ENCODE measurements around the gene PITRM1.

Gene PITRM1

GRCh38 chr10:3167611-3168330, 4.8 kb downstream of the PITRM1 start:
- DNase-seq (ENCODE audit: low read depth in 2 of 2), result no peak

GRCh38 chr10:3166496-3167290, 5.9 kb downstream of the PITRM1 start:
- no peak for DNase-seq (ENCODE audit: low read depth in 2 of 2)

- no peak for DNase-seq (ENCODE audit: low read depth in 2 of 2)
Measured at GRCh38 chr10:3165196-3165595, 7.4 kb downstream of the PITRM1 start.

- no peak for DNase-seq (ENCODE audit: low read depth in 2 of 2)
Measured at GRCh38 chr10:3163879-3164278, 8.7 kb downstream of the PITRM1 start.

GRCh38 chr10:3162533-3162932, 10.0 kb downstream of the PITRM1 start:
- no peak for DNase-seq (ENCODE audit: low read depth in 2 of 2)

- no peak for DNase-seq (ENCODE audit: low read depth in 2 of 2)
Measured at GRCh38 chr10:3159152-3159551, 13.4 kb downstream of the PITRM1 start.

GRCh38 chr10:3154666-3155065, 17.9 kb downstream of the PITRM1 start:
- DNase-seq (ENCODE audit: low read depth in 2 of 2), result no peak

GRCh38 chr10:3152566-3152935, 20.0 kb downstream of the PITRM1 start:
- no peak for DNase-seq (ENCODE audit: low read depth in 2 of 2)

- DNase-seq (ENCODE audit: low read depth in 2 of 2), result no peak
Measured at GRCh38 chr10:3151889-3152565, 20.6 kb downstream of the PITRM1 start.

- DNase-seq (ENCODE audit: low read depth in 2 of 2), result no peak
Measured at GRCh38 chr10:3150961-3151360, 21.6 kb downstream of the PITRM1 start.

GRCh38 chr10:3150366-3150765, 22.2 kb downstream of the PITRM1 start:
- no peak for DNase-seq (ENCODE audit: low read depth in 2 of 2)

- no peak for DNase-seq (ENCODE audit: low read depth in 2 of 2)
Measured at GRCh38 chr10:3149918-3150317, 22.7 kb downstream of the PITRM1 start.

- DNase-seq (ENCODE audit: low read depth in 2 of 2), result no peak
Measured at GRCh38 chr10:3148994-3149393, 23.6 kb downstream of the PITRM1 start.

GRCh38 chr10:3148041-3148440, 24.5 kb downstream of the PITRM1 start:
- DNase-seq (ENCODE audit: low read depth in 2 of 2), result no peak

- no peak for DNase-seq (ENCODE audit: low read depth in 2 of 2)
Measured at GRCh38 chr10:3147117-3147820, 25.3 kb downstream of the PITRM1 start.

GRCh38 chr10:3146289-3146688, 26.3 kb downstream of the PITRM1 start:
- no peak for DNase-seq (ENCODE audit: low read depth in 2 of 2)

GRCh38 chr10:3145366-3145765, 27.2 kb downstream of the PITRM1 start:
- no peak for DNase-seq (ENCODE audit: low read depth in 2 of 2)

- no peak for DNase-seq (ENCODE audit: low read depth in 2 of 2)
Measured at GRCh38 chr10:3143791-3144434, 28.7 kb downstream of the PITRM1 start.

GRCh38 chr10:3143366-3143765, 29.2 kb downstream of the PITRM1 start:
- DNase-seq (ENCODE audit: low read depth in 2 of 2), result no peak

GRCh38 chr10:3142146-3142875, 30.3 kb downstream of the PITRM1 start:
- no peak for DNase-seq (ENCODE audit: low read depth in 2 of 2)
